HG03095 (cell line): Measurements from ENCODE around the gene RUFY4.
"Not testable (repeated sequence)": the region's sequence is repeated elsewhere in the genome, so short reads cannot be mapped to it uniquely, and the experiment has no call there.

Source experiments
- ATAC-seq: cut with Tn5 transposase; IDR thresholded peaks from one replicate; pipeline ENCODE4 v1.9.1; 2021; ENCODE audit warnings: moderate library complexity; ENCODE audit not compliant: unreplicated experiment

Gene RUFY4

GRCh38 chr2:218031261-218031660 is 37.8 kb upstream of the RUFY4 start:
- ATAC-seq = no peak

GRCh38 chr2:218031771-218032257 is 37.2 kb upstream of the RUFY4 start:
- ATAC-seq = no peak

GRCh38 chr2:218032336-218033171 is 36.5 kb upstream of the RUFY4 start:
- ATAC-seq = no peak

GRCh38 chr2:218033208-218033589 is 35.9 kb upstream of the RUFY4 start:
- ATAC-seq = no peak

- ATAC-seq = no peak
Observed at GRCh38 chr2:218033590-218034496, 35.2 kb upstream of the RUFY4 start.

GRCh38 chr2:218034497-218035213 is 34.4 kb upstream of the RUFY4 start:
- peak; percentile 84 for ATAC-seq

- no peak for ATAC-seq
Observed at GRCh38 chr2:218035463-218036100, 33.5 kb upstream of the RUFY4 start.

- ATAC-seq = no peak
Observed at GRCh38 chr2:218036371-218036770, 32.7 kb upstream of the RUFY4 start.

- ATAC-seq = no peak
Observed at GRCh38 chr2:218039171-218039570, 29.9 kb upstream of the RUFY4 start.

- no peak for ATAC-seq
Observed at GRCh38 chr2:218040883-218041282, 28.2 kb upstream of the RUFY4 start.

- no peak for ATAC-seq
Observed at GRCh38 chr2:218041302-218042168, 27.5 kb upstream of the RUFY4 start.

- no peak for ATAC-seq
Observed at GRCh38 chr2:218043100-218043499, 26.0 kb upstream of the RUFY4 start.

GRCh38 chr2:218043701-218044109 is 25.3 kb upstream of the RUFY4 start:
- no peak for ATAC-seq

GRCh38 chr2:218044599-218044998 is 24.5 kb upstream of the RUFY4 start:
- ATAC-seq = not testable (repeated sequence)

- ATAC-seq = peak; percentile 93
Observed at GRCh38 chr2:218046238-218046637, 22.8 kb upstream of the RUFY4 start.

GRCh38 chr2:218047536-218048225 is 21.4 kb upstream of the RUFY4 start:
- no peak for ATAC-seq

- no peak for ATAC-seq
Observed at GRCh38 chr2:218051903-218052302, 17.1 kb upstream of the RUFY4 start.

GRCh38 chr2:218059289-218059688 is 9.8 kb upstream of the RUFY4 start:
- ATAC-seq = no peak

- ATAC-seq = no peak
Observed at GRCh38 chr2:218060118-218060517, 8.9 kb upstream of the RUFY4 start.
